Activated gamma-delta T cell treated with anti-CD3 and anti-CD28 coated beads, Interleukin-2, amount 50 U/mL, for 16 hours (primary cell): ENCODE data around the gene SLC6A19.
"Not testable (repeated sequence)": the region's sequence is repeated elsewhere in the genome, so short reads cannot be mapped to it uniquely, and the experiment has no call there.

ENCODE experiments used
- DNase-seq: peaks from one replicate; pipeline ENCODE4 v3.0.0-alpha.2; 2020; ENCODE audit warnings: low read depth

Gene SLC6A19

GRCh38 chr5:1201327-1202025 is at the start of gene SLC6A19:
SLC6A19 (plus strand) TSS chr5:1201595; CDS start chr5:1201651, 56 bp downstream.
- no peak for DNase-seq

- peak; percentile 31 for DNase-seq
Observed at GRCh38 chr5:1152156-1152555, 49.2 kb upstream of the SLC6A19 start.

- no peak for DNase-seq
Observed at GRCh38 chr5:1152771-1153282, 48.6 kb upstream of the SLC6A19 start.

GRCh38 chr5:1153428-1153827 is 48.0 kb upstream of the SLC6A19 start:
- DNase-seq: no peak

- no peak for DNase-seq
Observed at GRCh38 chr5:1155191-1156032, 46.0 kb upstream of the SLC6A19 start.

- DNase-seq: no peak
Observed at GRCh38 chr5:1156033-1156753, 45.2 kb upstream of the SLC6A19 start.

GRCh38 chr5:1156754-1157460 is 44.5 kb upstream of the SLC6A19 start:
- DNase-seq: no peak

- DNase-seq: not testable (repeated sequence)
Observed at GRCh38 chr5:1157461-1157986, 43.9 kb upstream of the SLC6A19 start.

GRCh38 chr5:1158647-1159340 is 42.6 kb upstream of the SLC6A19 start:
- DNase-seq: no peak

GRCh38 chr5:1159341-1159675 is 42.1 kb upstream of the SLC6A19 start:
- no peak for DNase-seq

- DNase-seq: no peak
Observed at GRCh38 chr5:1159774-1160406, 41.5 kb upstream of the SLC6A19 start.

GRCh38 chr5:1161108-1161832 is 40.1 kb upstream of the SLC6A19 start:
- no peak for DNase-seq

- DNase-seq: no peak
Observed at GRCh38 chr5:1161833-1162229, 39.6 kb upstream of the SLC6A19 start.

- no peak for DNase-seq
Observed at GRCh38 chr5:1162276-1162675, 39.1 kb upstream of the SLC6A19 start.

GRCh38 chr5:1162751-1163150 is 38.6 kb upstream of the SLC6A19 start:
- no peak for DNase-seq

- DNase-seq: no peak
Observed at GRCh38 chr5:1163366-1163765, 38.0 kb upstream of the SLC6A19 start.

GRCh38 chr5:1163879-1164278 is 37.5 kb upstream of the SLC6A19 start:
- no peak for DNase-seq

GRCh38 chr5:1164696-1165630 is 36.4 kb upstream of the SLC6A19 start:
- DNase-seq: no peak

GRCh38 chr5:1165864-1166263 is 35.5 kb upstream of the SLC6A19 start:
- no peak for DNase-seq
